Prostate gland (tissue), 2 donors: ENCODE measurements around the gene CXCR5.

ENCODE experiments used
- CTCF ChIP-seq, 4 experiments: fragments of 200-600 bp in 2 of 4; fragments of 450-650 bp in 2 of 4; sonication (generic) in 2 of 4; IDR thresholded peaks; 1 replicate in 3 of 4; 2 replicates in 1 of 4; pipeline ENCODE4 v1.5.1; 2016 to 2019; ENCODE audit warnings: antibody characterized with exemption in 4 of 4, mild to moderate bottlenecking in 2 of 4, moderate library complexity in 2 of 4
- POLR2A ChIP-seq: fragments of 450-650 bp; IDR thresholded peaks from one replicate; pipeline ENCODE4 v1.6.1; 2016; ENCODE audit warnings: antibody characterized with exemption, mild to moderate bottlenecking

GRCh38 chr11:118938491-118939403 is 55.1 kb downstream of the CXCR5 start:
- TF ChIP-seq CTCF (IDR thresholded peaks at IDR 0.05) (no peak), POLR2A (no peak)
